CD4-positive, alpha-beta T cell treated with Interleukin-2 at 100 ng/mL for 4 hours (primary cell): Measurements from ENCODE around the gene CD19.
"Not testable (repeated sequence)": the region's sequence is repeated elsewhere in the genome, so short reads cannot be mapped to it uniquely, and the experiment has no call there.

Experiments
- DNase-seq: peaks from one replicate; pipeline ENCODE4 v3.0.0-alpha.2; 2020; ENCODE audit warnings: low spot score

The CD19 gene

GRCh38 chr16:28910086-28911031, 21.4 kb upstream of the CD19 start:
- no peak for DNase-seq

DNA sequence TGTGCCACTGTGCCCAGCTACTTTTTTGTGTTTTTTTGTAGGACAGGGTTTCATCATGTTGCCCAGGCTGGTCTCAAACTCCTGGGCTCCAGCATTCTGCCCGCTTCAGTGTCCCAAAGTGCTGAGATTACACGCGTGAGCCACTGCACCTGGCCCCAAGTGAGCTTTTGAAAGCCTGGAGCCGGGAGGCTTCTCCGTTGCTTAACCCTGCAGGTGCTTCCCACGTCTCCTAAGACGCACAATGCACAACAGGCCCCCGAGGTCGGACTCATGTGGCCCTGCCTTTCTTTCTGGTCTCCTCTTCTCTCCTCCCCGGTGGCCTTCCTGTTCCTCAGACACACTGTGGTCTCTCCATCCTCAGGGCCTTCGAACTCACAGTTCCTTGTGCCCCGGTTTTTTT, 19.2 kb upstream of the CD19 start:
- DNase-seq: no peak

DNA sequence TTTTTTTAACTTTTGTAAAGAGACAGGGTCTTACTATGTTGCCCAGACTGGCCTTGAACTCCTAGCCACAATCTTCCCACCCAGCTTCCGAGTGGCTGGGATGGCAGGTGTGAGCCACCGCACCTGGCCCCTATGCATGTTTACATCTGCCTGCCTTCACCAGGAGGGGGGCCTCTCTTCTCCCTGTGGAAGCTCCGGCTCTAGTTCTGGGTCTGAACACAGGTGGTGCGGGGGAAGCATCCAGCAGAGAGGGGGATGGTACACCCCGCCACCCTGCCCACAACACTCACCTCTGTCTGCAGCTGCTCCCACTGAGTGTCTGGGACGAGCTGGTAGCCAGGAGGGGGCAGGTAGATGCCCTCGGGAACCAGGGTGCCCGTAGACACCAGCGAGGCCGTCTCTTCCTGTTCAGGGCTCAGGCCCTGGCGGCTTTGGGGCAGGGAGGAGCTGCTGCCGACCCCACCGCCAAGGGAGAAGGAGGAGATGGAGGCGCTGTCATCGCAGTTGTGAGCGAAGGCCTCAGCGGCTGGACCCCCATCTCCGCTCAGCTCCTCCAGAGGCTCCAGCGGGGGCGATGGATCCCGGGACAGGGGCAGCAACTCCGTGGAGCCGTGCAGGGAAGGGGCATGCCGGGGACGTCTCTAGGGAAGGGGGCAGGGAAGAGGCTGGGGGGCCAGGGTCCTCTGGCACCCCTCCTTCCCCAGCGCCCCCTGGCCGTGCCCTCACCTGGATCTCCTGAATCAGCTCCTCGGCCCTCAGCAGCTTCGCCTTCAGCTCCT, 17.6 kb upstream of the CD19 start:
- no peak for DNase-seq

GRCh38 chr16:28915181-28915580, 16.6 kb upstream of the CD19 start:
- no peak for DNase-seq

- DNase-seq: no peak
These were observed 14.7 kb upstream of the CD19 start for GRCh38 chr16:28917095-28917494.

- no peak for DNase-seq
These were observed 13.1 kb upstream of the CD19 start for GRCh38 chr16:28918698-28919097.

DNA sequence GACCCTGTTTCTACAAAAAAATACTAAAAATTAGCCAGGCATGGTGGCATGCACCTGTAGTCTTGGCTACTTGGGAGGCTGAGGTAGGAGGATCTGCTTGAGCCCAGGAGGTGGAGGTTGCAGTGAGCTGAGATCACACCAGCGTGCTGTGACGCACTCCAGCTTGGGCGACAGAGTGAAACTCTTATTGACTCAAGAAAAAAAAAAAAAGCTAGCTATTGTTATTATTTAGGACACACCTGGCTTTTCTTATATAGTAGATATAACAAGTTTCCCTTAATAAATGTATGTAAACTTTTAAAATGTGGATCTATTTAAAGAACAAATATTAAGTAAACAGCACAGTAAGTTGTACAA, 8.6 kb upstream of the CD19 start:
- DNase-seq: no peak

DNA sequence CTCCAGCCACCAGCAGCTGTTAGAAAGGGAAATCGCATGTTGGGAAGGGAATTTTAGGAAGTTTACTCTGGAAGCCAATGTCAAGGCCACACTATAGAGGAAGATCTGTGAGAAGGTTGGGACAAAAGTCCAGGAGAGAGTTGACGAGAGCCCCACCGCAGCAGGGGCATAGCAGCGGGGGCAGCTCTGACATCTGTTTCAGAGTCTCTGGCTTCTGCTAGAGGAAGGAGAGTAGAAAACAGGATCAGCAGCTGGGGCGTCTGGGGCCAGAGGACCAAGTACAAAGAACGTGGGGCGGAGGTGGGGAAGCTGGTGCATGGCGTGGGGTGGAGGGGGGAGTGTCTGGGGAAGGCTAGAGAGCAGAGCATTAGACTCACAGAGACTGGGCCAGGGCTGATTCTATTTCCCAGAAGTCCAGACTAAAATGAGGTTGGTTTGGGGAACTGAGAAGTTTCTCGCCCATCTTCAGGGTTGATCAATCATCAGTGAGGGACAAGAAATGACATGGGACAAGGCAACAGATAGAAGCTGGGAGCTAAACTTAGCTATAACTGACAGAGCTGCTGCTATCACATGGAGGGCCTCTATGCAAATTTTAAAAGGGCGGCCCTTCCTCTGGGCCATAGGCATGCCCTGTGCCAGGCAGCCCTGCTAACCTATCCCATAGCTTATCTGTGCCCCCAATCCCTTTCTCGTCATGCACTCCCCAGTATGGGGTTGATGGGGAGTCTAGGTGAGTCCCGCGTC, 7.9 kb upstream of the CD19 start:
- DNase-seq: no peak

GRCh38 chr16:28924399-28924761, 7.4 kb upstream of the CD19 start:
- no peak for DNase-seq

GRCh38 chr16:28924762-28925385, 6.9 kb upstream of the CD19 start, which contains the start of gene RABEP2:
Gene RABEP2 (minus strand): TSS chr16:28925238. CDS start chr16:28925163, 75 bp downstream.
- DNase-seq: peak; percentile 95

DNA sequence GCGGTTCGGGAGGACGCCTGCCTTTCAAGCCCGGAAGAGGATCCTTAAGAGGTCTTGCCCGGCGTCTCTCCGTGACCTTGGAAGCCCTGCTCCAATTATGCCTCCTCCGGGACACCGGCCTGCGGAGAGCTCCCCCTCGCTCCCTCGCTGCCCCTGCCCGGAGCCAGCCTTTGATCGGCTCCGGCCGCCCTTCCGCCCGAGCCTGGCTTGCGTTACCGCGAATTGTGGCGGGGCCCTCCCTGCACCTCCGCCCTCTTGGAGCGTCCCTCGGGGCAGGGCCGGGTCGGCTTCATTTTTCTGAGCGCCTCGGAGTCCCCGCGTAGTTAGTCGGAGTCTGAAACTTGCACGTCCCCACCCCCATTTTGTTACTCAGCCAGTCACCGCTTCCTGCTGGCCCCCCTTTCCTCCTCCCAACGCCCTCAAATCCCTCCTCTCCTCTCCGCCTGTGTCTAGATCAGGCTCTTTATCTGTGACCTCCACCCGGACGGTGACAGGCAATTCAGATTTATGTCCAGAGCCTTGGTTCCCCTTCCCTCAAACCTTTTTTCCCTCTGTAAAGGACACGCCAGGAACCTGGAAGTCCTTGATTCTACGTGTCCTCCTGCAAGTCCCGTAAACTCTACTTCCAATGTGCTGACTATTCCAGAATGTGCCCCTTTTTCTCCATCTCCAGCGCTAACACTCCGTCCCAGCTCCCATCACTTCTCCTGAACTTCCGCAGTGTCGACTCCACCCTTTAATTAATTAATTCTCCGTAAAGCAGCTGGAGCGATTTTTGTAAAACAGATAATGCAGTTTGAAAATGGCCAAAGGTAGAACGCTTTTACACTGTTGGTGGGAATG, 6.2 kb upstream of the CD19 start:
- DNase-seq: peak; percentile 85

DNA sequence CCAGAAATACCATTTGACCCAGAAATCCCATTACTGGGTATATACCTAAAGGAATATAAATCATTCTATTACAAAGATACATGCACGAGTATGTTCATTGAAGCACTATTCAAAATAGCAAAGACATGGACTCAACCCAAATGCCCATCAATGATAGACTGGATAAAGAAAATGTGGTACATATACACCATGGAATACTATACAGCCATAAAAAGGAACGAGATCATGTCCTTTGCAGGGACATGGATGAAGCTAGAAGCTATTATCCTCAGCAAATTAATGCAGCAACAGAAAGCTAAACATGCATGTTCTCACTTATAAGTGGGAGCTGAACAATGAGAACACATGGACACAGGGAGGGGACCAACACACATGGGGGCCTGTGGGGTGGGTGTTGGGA, 5.5 kb upstream of the CD19 start:
- DNase-seq: not testable (repeated sequence)

DNA sequence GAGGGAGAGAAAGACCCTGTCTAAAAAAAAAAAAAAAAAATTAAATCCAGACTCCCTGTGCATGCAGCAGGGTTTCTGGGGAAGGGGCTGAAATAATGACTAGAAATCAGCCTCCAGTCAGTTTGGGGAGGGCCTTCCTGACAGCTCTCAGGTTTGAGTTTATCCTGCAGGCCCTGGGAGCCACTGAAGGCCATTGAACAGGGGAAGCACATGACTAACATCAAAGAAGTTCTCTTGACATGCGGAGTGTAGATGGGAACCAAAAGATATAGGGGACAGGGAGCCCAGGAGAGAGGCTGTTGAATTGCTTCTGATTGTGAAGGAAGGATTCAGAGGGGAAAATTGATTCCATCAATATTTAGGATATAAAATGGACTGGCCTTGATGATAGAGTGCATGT, 4.0 kb upstream of the CD19 start:
- no peak for DNase-seq

GRCh38 chr16:28930203-28930602, 1.6 kb upstream of the CD19 start:
- no peak for DNase-seq

- no peak for DNase-seq
These were observed 1.1 kb upstream of the CD19 start for GRCh38 chr16:28930652-28931051.

DNA sequence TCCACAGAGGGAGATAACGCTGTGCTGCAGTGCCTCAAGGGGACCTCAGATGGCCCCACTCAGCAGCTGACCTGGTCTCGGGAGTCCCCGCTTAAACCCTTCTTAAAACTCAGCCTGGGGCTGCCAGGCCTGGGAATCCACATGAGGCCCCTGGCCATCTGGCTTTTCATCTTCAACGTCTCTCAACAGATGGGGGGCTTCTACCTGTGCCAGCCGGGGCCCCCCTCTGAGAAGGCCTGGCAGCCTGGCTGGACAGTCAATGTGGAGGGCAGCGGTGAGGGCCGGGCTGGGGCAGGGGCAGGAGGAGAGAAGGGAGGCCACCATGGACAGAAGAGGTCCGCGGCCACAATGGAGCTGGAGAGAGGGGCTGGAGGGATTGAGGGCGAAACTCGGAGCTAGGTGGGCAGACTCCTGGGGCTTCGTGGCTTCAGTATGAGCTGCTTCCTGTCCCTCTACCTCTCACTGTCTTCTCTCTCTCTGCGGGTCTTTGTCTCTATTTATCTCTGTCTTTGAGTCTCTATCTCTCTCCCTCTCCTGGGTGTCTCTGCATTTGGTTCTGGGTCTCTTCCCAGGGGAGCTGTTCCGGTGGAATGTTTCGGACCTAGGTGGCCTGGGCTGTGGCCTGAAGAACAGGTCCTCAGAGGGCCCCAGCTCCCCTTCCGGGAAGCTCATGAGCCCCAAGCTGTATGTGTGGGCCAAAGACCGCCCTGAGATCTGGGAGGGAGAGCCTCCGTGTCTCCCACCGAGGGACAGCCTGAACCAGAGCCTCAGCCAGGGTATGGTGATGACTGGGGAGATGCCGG, 769 bp downstream of the CD19 start:
- no peak for DNase-seq

DNA sequence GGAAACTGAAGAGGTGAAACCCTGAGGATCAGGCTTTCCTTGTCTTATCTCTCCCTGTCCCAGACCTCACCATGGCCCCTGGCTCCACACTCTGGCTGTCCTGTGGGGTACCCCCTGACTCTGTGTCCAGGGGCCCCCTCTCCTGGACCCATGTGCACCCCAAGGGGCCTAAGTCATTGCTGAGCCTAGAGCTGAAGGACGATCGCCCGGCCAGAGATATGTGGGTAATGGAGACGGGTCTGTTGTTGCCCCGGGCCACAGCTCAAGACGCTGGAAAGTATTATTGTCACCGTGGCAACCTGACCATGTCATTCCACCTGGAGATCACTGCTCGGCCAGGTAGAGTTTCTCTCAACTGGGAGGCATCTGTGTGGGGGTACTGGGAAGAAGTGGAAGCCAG, 1.4 kb downstream of the CD19 start:
- DNase-seq: no peak

DNA sequence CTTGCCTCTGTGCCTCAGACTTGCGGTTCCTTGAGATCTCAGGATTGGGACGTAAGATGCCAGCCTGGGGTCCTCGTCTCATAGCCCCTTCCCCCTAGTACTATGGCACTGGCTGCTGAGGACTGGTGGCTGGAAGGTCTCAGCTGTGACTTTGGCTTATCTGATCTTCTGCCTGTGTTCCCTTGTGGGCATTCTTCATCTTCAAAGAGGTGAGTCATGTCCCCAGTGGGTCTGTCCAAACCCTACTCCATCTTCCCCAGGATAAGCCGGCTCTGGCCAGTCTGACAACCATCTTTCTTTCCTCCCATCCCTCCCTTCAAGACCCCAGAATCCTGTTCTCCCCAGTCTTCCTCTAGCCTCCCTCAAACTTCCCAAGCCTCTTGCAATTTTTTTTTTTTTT, 3.6 kb downstream of the CD19 start:
- DNase-seq: no peak

DNA sequence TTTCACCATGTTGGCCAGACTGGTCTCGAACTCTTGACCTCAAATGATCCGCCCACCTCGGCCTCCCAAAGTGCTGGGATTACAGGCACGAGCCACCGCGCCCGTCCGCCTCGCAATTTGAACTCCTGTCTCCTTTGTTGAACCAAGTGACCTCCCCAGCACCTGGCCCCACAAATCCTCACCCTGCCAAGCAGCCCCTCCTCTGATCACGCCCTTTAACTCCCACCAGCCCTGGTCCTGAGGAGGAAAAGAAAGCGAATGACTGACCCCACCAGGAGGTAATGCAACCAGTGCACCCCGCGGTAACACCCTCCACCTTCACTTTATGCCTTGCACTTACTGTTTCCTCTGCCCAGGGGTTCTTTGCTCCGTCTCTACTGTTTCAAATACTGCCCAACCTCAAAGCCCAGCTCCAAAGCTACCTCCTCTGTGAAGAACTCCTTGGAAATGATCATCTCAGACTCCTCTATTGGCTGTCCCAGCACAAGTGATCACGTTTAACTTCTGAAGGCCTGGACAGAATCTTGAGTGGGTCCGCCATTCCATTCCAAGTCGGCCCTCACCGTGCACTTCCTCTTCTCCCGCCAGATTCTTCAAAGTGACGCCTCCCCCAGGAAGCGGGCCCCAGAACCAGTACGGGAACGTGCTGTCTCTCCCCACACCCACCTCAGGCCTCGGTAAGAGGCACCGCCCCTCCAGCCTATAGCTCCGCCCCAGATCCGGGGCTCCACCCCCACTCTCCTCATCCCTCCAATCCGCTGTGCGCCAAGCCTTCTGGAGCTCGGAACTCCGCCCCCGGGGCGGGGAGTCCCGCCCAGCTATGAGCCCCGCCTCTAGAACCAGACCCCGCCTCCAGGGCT, 4.4 kb downstream of the CD19 start:
- peak; percentile 80 for DNase-seq
